ENCODE measurements around the gene RELN.

- TF ChIP-seq EZH2 (IDR thresholded peaks at IDR 0.05; ENCODE audit: low read length, unreplicated experiment) (no peak), EZH2phosphoT487 (IDR thresholded peaks at IDR 0.05; ENCODE audit: borderline replicate concordance, low read length) (no peak)
- TF ChIP-seq, protein P1, sequence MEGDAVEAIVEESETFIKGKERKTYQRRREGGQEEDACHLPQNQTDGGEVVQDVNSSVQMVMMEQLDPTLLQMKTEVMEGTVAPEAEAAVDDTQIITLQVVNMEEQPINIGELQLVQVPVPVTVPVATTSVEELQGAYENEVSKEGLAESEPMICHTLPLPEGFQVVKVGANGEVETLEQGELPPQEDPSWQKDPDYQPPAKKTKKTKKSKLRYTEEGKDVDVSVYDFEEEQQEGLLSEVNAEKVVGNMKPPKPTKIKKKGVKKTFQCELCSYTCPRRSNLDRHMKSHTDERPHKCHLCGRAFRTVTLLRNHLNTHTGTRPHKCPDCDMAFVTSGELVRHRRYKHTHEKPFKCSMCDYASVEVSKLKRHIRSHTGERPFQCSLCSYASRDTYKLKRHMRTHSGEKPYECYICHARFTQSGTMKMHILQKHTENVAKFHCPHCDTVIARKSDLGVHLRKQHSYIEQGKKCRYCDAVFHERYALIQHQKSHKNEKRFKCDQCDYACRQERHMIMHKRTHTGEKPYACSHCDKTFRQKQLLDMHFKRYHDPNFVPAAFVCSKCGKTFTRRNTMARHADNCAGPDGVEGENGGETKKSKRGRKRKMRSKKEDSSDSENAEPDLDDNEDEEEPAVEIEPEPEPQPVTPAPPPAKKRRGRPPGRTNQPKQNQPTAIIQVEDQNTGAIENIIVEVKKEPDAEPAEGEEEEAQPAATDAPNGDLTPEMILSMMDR (conservative IDR thresholded peaks at IDR 0.05; ENCODE audit: low read depth, low read length) = no peak
These were observed 47.5 kb downstream of the RELN start for GRCh38 chr7:103941976-103942375.
